Ishikawa (cell line): ENCODE data around the gene GPNMB.

Experiments used
- CEBPB ChIP-seq: IDR thresholded peaks from 2 replicates; pipeline ENCODE4 v1.6.1; 2012
- CREB1 ChIP-seq: IDR thresholded peaks from 2 replicates; pipeline ENCODE4 v1.6.1; 2012; ENCODE audit warnings: low read depth
- EGR1 ChIP-seq: IDR thresholded peaks from 2 replicates; pipeline ENCODE4 v1.6.1; 2012
- EP300 ChIP-seq: IDR thresholded peaks from 2 replicates; pipeline ENCODE4 v1.6.1; 2012; ENCODE audit warnings: borderline replicate concordance
- FOXM1 ChIP-seq: IDR thresholded peaks from 2 replicates; pipeline ENCODE4 v1.6.1; 2012; ENCODE audit warnings: low read depth, borderline replicate concordance
- NFIC ChIP-seq: IDR thresholded peaks from 2 replicates; pipeline ENCODE4 v1.6.1; 2012
- RAD21 ChIP-seq: IDR thresholded peaks from 2 replicates; pipeline ENCODE4 v1.6.1; 2012; ENCODE audit warnings: low read depth
- TAF1 ChIP-seq: IDR thresholded peaks from 2 replicates; pipeline ENCODE4 v1.6.1; 2012; ENCODE audit warnings: low read depth, mild to moderate bottlenecking
- TCF12 ChIP-seq: IDR thresholded peaks from 2 replicates; pipeline ENCODE4 v1.6.1; 2012; ENCODE audit warnings: low read depth
- TEAD4 ChIP-seq: IDR thresholded peaks from 2 replicates; pipeline ENCODE4 v1.6.1; 2012
- YY1 ChIP-seq: IDR thresholded peaks from 2 replicates; pipeline ENCODE4 v1.6.1; 2012; ENCODE audit warnings: low read depth
- ZBTB7A ChIP-seq: IDR thresholded peaks from 2 replicates; pipeline ENCODE4 v1.6.1; 2012; ENCODE audit warnings: low read depth
- TF ChIP-seq, protein P1 (sequence below): IDR thresholded peaks from 2 replicates; pipeline ENCODE4 v1.6.1; 2012
- TF ChIP-seq, protein P2 (sequence below): IDR thresholded peaks from 2 replicates; pipeline ENCODE4 v1.6.1; 2012
- TF ChIP-seq, protein P3 (sequence below): IDR thresholded peaks from 2 replicates; pipeline ENCODE4 v1.6.1; 2012; ENCODE audit warnings: low read depth, mild to moderate bottlenecking

GPNMB gene

DNA sequence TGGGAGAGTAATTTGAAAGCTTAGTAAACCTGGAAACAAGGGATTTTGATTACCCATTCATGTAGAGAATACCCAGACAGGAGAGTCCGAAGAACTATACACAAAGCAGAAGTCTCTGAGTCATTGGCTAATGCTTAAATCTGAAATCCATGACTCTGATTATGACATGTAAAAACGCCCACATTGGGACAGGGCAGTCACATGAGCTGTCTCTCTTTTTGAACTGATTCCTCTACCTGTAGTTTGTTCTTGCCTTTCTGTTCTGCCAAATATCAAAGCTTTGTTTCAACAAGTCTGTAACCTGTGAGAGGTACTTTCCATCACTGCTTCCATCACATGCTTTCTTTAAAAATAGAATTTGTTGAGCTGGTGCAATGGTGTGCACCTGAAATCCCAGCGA lies 4.3 kb upstream of the GPNMB start:
- TF ChIP-seq, protein P1, sequence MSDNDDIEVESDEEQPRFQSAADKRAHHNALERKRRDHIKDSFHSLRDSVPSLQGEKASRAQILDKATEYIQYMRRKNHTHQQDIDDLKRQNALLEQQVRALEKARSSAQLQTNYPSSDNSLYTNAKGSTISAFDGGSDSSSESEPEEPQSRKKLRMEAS: no peak
- TF ChIP-seq TAF1 (no peak), CEBPB (no peak), EGR1 (no peak), CREB1 (no peak), YY1 (no peak), RAD21 (no peak), ZBTB7A (no peak), EP300 (no peak)

DNA sequence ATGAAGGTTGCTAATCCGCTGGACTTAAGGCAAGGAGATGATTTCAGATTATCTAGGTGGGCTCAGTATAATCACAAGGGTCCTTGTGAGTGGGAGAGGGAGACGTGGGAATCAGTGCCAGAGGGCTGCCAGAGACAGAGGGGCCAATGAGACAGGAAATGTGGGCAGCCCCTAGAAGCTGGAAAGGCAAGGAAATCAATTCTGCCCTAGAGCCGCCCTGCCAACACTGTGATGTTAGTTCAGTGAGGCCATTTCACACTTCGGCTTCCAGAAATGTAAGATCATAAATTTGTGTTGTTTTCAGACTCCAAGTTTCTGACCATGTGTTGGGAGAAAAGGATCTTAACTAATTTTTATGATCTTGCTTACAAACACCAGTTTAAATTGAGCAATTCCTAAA lies 3.6 kb upstream of the GPNMB start:
- no peak for TF ChIP-seq ZBTB7A
- no peak for TF ChIP-seq FOXM1
- TF ChIP-seq, protein P2, sequence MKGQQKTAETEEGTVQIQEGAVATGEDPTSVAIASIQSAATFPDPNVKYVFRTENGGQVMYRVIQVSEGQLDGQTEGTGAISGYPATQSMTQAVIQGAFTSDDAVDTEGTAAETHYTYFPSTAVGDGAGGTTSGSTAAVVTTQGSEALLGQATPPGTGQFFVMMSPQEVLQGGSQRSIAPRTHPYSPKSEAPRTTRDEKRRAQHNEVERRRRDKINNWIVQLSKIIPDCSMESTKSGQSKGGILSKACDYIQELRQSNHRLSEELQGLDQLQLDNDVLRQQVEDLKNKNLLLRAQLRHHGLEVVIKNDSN: no peak
- TF ChIP-seq RAD21: no peak
- TF ChIP-seq EGR1: no peak
- TF ChIP-seq, protein P3, sequence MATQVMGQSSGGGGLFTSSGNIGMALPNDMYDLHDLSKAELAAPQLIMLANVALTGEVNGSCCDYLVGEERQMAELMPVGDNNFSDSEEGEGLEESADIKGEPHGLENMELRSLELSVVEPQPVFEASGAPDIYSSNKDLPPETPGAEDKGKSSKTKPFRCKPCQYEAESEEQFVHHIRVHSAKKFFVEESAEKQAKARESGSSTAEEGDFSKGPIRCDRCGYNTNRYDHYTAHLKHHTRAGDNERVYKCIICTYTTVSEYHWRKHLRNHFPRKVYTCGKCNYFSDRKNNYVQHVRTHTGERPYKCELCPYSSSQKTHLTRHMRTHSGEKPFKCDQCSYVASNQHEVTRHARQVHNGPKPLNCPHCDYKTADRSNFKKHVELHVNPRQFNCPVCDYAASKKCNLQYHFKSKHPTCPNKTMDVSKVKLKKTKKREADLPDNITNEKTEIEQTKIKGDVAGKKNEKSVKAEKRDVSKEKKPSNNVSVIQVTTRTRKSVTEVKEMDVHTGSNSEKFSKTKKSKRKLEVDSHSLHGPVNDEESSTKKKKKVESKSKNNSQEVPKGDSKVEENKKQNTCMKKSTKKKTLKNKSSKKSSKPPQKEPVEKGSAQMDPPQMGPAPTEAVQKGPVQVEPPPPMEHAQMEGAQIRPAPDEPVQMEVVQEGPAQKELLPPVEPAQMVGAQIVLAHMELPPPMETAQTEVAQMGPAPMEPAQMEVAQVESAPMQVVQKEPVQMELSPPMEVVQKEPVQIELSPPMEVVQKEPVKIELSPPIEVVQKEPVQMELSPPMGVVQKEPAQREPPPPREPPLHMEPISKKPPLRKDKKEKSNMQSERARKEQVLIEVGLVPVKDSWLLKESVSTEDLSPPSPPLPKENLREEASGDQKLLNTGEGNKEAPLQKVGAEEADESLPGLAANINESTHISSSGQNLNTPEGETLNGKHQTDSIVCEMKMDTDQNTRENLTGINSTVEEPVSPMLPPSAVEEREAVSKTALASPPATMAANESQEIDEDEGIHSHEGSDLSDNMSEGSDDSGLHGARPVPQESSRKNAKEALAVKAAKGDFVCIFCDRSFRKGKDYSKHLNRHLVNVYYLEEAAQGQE: no peak
- TF ChIP-seq CREB1: no peak
- no peak for TF ChIP-seq TEAD4
- TF ChIP-seq TCF12: no peak
- no peak for TF ChIP-seq CEBPB
- no peak for TF ChIP-seq YY1
- TF ChIP-seq, protein P1: no peak
- no peak for TF ChIP-seq EP300
- TF ChIP-seq NFIC: no peak
- TF ChIP-seq TAF1: no peak

DNA sequence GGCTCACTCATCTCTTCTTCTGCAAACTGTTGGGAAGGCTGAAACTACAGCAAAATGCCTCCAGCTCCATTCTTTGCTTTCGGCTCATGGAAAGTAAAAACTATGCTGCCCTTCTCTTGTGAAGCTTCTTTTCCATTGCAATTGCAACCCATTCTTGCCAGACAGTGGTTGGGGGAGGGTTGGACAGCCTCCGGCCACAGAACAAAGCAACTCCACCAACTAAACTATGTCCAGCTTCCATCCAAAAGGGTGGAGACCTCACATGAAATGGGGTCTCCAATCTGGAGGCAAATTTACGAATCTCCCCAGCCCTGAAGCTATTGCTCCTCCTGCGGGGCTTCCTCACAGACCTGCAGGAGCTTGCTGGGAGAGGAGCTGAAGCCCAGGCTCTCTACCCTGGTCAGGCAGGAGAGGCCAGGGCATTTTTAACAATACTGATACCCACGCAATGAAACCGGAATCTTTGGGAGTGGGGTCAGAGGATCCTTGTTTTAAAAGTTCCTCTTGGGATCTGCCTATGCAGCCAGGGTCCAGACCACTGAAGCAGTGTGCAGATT lies 549 bp downstream of the GPNMB start:
- no peak for TF ChIP-seq CREB1
- TF ChIP-seq FOXM1: no peak
- no peak for TF ChIP-seq EP300
- TF ChIP-seq, protein P2: no peak
- TF ChIP-seq TCF12: no peak
- TF ChIP-seq EGR1: no peak
- no peak for TF ChIP-seq TEAD4
- TF ChIP-seq, protein P3: no peak
- no peak for TF ChIP-seq RAD21
- TF ChIP-seq CEBPB: no peak
- TF ChIP-seq YY1: no peak
- no peak for TF ChIP-seq ZBTB7A
- no peak for TF ChIP-seq NFIC
- TF ChIP-seq, protein P1: no peak
- no peak for TF ChIP-seq TAF1

DNA sequence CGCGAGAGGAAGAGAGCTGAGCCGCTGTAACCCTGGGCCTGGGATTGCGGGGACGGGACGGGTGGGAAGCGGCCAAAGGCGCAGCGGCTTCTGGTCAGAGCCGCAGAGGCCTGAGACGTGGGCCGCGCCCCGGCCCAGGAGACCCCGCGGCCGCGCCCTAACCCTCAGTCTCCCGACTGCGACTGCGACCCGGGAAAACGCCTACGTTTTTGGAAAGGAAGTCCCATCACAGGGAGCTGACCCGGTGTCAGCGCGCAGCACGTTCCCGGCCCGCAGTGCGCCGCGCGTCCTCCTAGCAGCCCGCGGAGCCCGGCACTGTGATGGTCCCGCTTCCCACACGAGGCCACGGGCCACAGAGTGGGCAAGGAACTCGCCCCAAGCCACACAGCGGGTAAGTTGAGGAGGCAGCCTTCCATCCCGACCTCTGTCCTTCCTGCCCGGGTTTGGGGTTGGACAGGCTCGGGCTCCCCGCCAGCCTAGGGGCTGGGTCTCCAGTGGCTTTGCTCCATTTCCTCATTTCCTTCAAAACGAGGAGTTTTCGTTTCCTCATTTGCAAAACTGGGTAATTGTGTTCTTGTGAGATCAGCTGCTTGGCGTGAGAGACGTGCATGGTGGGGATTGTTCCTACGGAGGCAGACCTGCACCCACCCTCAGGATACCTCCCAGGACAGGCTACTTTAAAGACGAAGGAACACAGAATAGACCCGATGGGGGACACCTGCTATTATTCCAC lies 1.2 kb downstream of the GPNMB start:
- TF ChIP-seq YY1 (no peak), EP300 (no peak), FOXM1 (no peak), TAF1 (no peak), ZBTB7A (no peak)
- TF ChIP-seq, protein P2: no peak

DNA sequence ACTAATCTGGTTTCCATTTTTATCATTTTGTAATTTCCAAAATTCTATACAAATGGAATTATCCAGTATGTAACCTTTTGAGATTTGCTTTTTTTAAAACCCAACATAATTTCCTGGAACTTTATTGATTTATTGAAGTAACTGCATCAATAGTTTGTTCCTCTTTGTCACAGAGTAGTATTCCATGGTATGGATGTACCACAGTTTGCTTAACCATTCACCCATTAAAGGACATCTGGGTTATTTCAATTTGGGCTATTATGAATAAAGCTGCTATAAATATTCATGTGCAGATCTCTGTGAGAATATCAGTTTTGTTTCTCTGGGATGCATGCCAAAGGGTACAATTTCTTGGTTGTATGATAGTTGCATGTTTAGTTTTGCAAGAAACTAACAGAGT lies 2.9 kb downstream of the GPNMB start:
- TF ChIP-seq TEAD4 (no peak), CEBPB (no peak), FOXM1 (no peak), ZBTB7A (no peak), CREB1 (no peak), RAD21 (no peak), TAF1 (no peak)
- TF ChIP-seq, protein P2: no peak
- TF ChIP-seq, protein P1: no peak
